HG03575 (cell line): ENCODE measurements around the gene CTNNA2.
A peak's percentile ranks its signal among the peaks of the same experiment; 100 is the strongest.

Experiments
- ATAC-seq: cut with Tn5 transposase; IDR thresholded peaks from one replicate; pipeline ENCODE4 v1.9.1; 2021; ENCODE audit not compliant: unreplicated experiment, insufficient number of reproducible peaks, low FRiP score; ENCODE audit errors: extremely low read depth

CTNNA2 gene

DNA sequence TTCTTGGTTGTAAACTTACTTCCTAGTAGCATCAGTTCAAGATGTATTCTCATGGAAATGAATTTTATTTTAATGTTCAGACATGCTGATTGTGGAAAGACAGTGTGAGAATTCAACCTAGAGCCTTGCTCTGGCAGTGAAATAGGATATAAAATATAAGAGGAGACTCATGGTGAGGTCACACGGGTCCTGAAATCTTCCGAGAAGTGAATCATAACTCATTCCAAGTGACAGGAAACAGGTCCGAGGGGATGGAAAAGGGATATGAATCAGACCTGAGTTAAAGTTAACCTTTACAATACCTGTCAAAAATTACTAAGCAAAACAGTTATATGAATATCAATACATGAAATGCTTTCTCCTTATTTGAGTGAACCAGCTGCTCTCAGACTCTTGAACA lies 976.9 kb downstream of the CTNNA2 start:
- ATAC-seq, result no peak

DNA sequence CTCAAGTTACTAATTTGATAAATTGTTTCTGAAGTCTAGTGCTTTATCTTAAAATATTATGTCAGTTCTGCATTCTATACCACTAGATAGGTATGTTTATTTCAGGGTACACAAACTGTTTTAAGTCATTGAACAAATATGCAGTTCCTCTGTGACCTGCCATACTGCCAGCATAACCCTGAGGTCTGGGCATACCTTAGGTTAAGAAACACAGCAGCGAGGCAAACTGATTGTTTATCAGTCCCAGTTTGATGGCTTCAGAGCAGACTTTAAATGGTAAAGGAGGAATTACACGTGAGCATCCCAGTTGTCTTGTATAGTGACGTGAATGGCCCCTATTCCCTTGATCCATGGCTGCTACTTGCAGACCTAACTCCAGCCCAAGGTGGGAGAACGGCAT lies 978.1 kb downstream of the CTNNA2 start:
- ATAC-seq, result no peak

DNA sequence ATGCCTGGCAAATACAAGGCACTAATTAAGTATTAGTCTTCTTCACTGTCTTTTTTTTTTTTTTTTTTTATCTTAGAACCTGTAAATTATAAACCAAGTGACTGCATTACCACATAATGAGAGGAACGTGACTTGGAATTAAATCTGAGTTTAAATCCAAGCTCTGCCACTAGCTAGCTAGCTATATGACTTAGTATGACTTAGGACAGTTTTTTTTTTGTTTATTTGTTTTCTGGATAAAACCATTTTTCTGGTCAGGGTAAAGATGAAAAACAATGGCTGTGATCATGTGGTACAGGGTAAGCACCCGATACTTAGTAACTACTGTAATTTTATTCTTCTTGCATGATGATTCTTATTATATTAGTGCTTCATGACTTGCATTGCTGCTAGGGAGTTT lies 983.5 kb downstream of the CTNNA2 start:
- ATAC-seq, result no peak

DNA sequence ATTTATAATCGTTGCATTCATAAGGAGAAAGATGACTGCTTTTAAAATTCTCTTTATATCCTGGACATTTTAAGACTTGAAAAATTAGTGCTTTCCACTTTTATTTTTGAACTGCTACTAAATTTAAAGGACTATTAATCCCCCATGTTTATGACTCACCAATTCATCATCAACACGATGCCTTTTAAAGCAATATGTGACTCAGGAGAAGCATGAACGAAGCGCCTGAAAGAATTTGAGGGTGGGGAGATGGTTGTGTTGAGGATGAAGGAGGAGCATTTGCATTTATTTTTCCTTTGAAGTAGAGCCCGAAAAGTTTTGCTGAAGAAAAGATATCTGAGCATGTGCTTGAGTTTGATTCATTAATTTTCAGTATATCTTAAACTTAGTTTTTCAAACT lies 983.9 kb downstream of the CTNNA2 start:
- no peak for ATAC-seq

DNA sequence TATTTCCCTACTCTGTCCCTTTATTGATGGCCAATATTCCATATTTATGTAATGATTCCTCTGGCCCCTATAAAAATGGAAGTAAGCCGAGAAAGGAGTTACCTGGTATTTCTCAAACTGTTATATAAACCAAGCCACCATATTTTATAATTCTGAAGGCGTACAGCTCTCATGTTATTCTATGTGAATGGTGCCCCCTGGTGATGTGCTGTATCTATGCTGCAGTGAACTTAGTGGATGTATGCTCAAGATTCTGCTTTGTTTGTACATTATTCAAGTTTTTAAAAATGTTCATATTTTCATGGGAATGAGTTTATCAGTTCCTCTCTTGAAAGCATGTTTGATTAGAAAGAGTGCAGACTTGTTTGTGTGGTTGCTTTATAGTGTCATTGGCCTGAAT lies 986.2 kb downstream of the CTNNA2 start:
- no peak for ATAC-seq

DNA sequence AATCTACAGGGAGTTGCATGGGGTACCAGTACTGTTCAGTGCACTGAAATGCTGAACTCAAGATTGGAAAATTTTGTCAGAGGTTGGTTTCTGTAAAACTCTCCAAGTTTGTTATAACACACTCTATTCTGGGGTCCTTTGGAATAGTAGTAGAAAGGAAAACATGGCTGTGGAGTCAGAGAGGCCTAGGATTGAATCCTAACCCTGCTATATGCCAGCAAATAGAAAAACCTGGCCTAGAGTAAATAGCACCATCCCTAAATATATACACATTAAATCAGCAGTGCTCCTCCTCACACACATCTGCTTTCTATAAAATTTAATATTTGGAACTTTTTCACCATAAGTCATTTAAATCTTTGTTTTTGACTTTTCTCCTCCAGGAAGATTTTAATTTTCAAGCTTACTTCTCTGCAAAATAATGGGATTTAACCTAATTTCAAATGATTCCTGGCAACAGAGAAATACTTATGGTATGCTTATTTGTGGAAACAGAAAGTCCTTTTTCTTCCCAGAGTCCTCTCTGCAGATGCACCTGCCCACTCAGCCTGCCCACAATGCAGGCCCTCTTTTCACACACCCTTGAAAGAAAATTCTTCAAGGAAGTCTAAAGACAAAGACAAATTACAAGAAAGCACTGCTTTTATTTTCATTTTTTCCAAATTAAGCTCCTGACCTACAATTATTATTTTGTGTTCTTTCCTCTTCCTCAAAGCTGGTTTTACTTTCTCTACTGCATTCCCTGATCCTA lies 989.2 kb downstream of the CTNNA2 start:
- ATAC-seq, result no peak

DNA sequence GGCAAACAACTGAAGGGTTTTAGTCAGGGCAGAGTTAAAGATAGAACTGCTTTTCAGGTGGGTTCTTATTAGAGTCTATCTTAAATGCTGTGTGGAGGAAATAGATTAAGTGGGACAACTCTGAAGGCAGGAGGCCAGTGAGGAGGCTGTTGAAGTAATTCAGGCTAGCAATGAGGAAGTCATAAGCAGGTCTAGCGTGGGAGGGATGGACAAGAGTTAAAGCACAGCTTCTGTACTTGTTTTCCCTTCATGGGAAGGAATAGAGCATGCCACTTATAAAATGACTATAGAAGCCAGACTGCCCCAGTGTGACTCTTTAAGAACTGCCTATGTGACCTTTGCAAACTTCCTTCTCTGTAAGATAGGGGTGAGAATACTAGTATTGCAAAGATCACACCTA lies 993.7 kb downstream of the CTNNA2 start:
- ATAC-seq, result no peak

DNA sequence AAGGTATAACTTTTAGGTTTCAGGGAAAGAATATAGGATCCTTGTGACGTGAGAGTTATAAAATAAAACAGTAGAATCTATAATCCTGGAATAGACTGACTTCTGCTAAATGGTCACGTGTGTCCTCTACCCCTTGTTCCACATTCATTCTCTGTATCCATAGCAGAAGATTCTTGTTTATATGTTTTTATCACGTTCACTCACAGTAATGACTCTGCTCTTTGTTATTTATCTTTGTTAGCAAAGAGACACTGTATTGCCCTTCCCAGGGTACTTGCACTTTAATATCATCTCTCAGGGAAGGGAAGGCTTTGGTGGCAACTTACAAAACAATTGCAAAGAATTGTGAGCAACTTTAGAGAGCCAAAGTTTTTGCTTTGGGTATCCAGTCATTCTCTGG lies 997.9 kb downstream of the CTNNA2 start:
- ATAC-seq, result no peak

DNA sequence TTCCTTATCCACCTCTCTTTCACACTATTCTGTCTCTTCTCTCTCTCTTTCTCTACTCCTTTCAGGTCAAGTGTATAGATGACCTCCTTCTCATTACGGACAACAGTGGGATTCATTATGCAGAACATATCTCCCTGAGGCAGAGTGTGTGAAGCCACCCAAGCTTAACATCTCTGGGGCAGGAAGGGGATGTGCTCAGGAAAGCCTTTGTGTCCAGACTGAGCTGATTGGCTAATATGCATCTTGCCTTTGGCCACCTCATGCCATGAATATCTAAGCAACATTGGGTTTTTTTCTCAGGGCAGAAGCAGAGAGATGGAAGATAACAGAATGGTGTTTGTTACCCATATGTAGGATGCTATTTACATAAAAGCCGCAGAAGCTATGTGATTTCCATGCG lies 1003.1 kb downstream of the CTNNA2 start:
- no peak for ATAC-seq

DNA sequence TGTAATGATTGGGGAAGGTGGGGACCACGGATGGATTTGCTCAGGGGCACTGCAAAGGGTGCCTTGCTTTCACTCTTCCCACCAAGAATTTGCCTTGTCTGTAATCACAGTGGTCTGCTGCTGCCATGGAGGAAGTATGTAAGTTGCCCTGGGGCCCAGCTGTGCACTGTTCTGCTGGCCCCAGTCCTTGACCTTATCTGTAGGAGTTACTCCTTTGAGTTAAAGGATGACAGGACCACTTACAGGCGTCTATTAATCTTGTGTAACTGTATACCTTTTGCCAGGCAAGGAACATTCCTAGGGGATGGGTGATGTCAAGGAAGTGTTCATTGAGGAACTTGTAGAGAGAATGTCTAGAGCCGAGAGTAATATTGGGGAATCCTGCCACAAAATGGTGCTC lies 1004.5 kb downstream of the CTNNA2 start:
- no peak for ATAC-seq

DNA sequence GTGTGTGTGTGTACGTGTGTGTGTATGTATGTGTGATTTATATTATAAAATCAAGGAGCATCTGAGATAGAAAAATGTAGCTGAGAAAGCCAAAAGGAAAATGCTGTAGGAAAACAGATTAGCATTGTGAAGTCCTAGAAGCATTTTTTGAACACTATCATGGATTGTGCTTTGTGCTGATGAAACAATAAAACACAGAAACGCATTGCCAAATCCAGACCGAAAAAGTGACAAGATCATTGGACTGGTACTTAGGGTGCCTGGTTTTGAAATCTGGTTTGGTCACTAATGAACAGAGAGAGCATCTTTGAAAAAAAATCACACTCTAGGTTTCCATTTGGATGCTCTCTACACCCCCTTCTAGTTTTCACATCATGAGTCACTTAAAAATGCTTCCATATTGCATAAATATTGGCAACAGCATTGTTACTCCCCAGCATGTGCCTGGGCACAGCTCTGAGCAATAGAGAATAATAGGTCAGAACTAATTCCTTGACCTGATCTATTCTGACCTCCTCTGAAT lies 1006.3 kb downstream of the CTNNA2 start:
- ATAC-seq, result no peak

DNA sequence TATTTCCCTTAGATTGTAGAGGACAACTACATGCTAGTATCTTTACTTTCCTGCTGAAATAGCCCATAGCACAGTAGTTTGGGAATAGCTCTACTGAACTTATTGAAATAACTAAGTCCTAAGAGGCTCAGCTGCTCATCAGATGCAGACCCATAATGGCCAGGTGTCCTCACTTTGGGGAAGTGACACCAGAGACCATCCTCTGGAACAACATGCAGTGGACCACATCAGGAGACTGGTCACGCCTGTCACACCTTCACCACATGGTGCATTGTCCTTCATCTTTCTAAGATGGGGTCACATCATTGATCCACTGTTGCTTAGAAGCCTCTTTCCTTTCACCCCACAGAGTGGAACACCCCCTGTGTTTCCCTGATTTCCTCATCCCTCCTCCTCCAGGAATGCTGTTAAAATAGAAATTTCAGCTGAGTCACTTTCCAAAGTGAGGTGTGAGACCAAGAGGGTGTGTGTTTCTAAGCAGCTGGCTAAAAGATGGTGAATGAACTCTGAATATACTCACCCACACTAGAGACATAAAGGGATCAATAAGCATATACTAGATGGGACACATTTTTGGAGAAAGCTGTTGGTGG lies 1006.9 kb downstream of the CTNNA2 start:
- ATAC-seq, result no peak

DNA sequence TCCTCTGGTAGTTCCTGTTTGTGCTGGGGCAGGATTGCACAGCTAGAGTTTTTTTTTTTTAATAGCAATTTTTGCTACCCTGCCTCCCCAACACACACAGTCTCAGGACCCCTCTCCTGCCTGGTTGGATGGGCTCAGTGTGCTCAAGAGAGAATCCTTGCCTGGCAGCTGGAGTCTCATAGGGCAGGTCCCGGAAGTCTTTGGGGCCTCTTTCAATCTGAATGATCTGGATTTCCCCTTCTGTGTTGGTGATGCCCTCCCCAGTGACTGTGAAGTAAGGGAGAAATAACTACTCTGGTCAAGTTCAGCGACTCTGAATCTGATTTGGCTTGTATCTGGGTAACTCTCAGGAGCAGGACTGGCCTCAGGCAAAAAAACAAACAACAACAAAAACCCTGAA lies 1012.3 kb downstream of the CTNNA2 start:
- no peak for ATAC-seq

DNA sequence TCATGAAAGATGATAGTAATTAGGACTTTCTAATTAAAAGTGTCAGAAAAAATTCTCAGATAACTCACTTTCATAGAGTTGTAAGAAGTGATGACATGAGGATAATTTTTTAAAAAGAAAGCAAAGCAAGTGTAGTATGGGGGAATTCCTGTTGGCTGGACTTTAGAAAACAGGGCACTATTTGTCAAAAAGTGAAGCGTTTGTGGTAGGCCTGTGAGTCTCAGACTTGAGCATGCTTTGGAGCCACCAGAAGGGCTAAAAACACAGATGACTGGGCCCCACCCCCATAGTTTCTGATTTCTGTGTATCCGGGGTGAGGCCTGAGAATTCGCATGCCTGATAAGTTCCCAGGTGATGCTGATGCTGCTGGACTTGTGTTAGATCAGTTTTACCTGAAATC lies 1014.3 kb downstream of the CTNNA2 start:
- no peak for ATAC-seq

DNA sequence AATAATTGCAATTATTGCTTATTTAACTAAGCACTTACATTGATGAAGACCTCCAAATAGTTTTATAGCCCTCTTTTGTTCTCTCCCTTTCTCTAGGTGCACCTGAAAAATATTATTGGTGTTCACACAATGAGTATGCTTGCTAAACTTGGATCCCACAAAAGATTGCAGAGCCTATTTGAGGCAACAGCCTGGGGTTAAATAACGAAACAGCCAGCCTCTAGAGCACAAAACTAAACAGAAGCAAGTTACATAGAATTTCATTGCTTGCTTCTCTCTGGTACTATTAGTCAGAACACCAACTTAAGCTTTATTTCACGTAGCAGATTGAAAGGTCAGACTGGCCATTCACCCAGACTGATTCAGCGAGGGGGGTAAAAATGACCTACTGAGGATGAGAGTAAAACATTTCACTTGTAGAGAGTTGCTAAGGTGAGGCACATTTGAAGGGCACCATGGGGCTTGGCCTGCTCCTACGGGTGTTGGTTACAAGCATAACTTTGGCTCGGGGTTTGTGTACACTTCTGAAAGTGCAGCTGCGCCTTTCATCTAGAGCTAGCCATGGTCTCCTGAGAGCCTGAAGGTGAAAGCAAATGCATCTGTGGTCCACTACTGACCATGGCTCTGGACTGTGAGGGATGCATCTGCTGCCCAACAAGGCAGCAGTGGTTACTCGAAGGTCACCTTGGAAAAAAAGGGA lies 1016.8 kb downstream of the CTNNA2 start:
- no peak for ATAC-seq

DNA sequence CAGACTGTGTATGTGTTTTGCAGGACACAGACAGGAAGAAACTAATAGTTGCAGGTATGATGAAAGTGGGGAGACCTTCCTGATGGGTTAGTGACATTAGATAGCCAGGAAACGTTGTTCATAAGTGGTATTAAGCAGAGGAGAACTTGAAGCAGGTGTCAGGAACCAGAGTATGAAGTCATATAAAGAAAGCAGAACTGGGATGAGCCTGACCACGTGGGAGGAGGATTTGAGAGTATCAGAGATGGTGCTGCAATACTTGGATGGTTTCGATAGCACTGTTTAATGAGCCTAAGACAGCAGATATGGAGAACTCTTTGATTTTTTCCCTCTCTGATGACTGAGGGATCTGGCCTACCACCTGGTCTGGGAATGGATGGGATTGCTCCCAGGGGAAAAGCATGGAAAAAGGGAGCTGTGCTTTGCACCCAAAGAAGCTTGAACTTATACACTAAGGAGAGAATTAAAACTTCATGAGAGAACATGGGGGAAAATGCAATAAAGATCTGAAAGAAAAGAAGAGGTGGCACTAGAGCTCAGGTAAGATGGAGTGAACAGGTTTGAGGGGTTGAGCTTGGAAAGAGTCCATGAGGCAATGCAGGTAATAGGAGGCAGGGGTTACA lies 1017.7 kb downstream of the CTNNA2 start:
- ATAC-seq, result peak; percentile 55

DNA sequence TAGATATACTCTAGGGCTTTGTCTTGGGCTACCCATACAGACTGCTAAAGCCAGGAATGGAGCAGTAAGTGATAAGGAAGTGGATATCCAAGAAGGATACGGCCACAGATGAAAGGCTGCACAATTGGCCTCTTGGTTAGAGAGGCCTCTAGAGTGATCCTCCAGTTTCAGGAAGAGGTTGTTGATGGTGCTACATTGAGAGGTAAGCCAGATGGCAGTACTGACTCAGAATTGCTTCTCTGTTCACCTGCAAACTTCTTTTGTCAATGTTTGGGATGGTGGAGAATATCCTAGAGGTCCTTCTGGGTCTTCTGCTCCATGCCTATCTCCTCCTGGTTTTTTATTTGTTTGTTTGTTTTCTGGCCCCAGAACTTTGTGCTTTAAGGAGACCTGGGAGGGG lies 1018.5 kb downstream of the CTNNA2 start:
- ATAC-seq, result no peak

DNA sequence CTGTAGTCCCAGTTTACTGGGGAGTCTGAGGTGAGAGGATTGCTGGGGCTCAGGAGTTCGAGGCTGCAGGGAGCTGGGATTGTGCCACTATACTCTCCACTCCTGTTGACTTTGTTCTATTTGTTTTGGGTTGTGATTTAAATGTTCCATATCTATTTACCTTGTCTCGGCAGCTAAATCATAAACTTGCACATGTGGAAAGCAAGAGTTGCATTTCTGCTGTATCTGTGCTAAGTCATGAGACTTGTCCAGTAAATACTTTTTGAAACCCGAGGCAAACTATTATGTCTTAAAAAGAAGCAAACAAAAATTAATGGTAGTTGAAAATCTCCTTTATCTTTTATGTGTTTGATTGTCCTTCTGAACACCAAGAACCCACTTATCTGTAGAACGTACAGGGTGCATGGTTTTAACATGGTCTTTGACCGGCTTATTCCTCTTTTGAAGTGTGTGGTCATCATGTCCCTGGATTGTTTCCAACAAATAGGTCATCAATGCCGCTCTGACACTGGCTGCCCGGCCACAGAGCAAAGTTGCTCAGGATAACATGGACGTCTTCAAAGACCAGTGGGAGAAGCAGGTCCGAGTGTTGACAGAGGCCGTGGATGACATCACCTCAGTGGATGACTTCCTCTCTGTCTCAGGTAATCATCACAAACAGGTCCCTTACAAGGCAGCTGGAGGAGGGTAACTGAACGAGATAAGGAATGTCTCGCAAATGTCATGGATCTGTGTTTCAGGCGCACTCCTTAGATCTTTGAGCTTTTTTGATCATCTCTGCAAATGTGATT lies 1032.8 kb downstream of the CTNNA2 start:
- ATAC-seq, result no peak

DNA sequence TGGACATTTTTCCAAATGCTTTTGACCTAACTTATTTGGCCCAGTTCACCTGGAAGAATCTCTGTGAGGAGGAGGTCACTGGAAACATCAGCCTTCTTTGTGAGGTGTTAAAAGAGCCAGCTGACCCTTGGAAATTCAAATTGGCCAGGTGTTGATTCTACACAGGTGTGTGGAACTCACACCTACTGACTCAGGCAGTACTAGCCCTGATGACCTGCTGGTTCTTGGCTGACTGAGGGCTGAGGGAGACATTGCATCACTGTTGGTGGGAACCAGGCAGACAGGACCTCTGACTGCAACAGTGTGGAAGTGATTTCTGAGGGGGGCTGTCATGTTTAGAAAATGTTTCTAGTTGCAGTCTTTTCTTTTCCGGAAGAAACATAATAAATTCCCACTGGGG lies 1033.9 kb downstream of the CTNNA2 start:
- ATAC-seq, result no peak
